Kidney epithelial cell (primary cell): ENCODE measurements around the gene CYLD. TPM values are rescaled to one million over a fixed set of nuclear protein-coding genes. Genes with fewer than 3 reads are reported as not detected.

Experiments
- DNase-seq: peaks from one replicate; pipeline ENCODE4 v3.0.0-alpha.2; 2010; ENCODE audit warnings: low read depth
- H3K27me3 ChIP-seq: 2 replicates; pipeline ENCODE4 v1.6.0; 2011; ENCODE audit warnings: low read length; ENCODE audit not compliant: control insufficient read depth, insufficient read depth
- H3K36me3 ChIP-seq: 2 replicates; pipeline ENCODE4 v1.5.1; 2011; ENCODE audit warnings: low read length; ENCODE audit not compliant: control insufficient read depth, insufficient read depth
- H3K4me3 ChIP-seq: 2 replicates; pipeline ENCODE4 v1.5.1; 2011; ENCODE audit warnings: low read depth, mild to moderate bottlenecking, control low read depth, low read length
- total RNA-seq: library from RNA; depleted of rRNA; stranded (reverse); fragments of >200 nt; gene quantifications from 2 replicates; pipeline ENCODE4 v1.2.3, GENCODE V29; 2015
- TF ChIP-seq, protein P1 (sequence below): IDR thresholded peaks from 2 replicates; pipeline ENCODE4 v1.5.1; 2011; ENCODE audit warnings: mild to moderate bottlenecking, moderate library complexity, low read length, control low read depth, inconsistent platforms; ENCODE audit not compliant: insufficient read depth, poor library complexity, severe bottlenecking

The CYLD gene
- total RNA-seq, 1 donor from 2014 or later = 21.5 TPM

GRCh38 chr16:50820225-50820624, 78.3 kb downstream of the CYLD start:
- Histone ChIP-seq H3K4me3 (no peak overlapping the region), H3K27me3 (peaks cover 2% of the 10 kb centered on the region), H3K36me3 (no peaks in the 10 kb centered on the region)
- no peak for DNase-seq
- TF ChIP-seq, protein P1, sequence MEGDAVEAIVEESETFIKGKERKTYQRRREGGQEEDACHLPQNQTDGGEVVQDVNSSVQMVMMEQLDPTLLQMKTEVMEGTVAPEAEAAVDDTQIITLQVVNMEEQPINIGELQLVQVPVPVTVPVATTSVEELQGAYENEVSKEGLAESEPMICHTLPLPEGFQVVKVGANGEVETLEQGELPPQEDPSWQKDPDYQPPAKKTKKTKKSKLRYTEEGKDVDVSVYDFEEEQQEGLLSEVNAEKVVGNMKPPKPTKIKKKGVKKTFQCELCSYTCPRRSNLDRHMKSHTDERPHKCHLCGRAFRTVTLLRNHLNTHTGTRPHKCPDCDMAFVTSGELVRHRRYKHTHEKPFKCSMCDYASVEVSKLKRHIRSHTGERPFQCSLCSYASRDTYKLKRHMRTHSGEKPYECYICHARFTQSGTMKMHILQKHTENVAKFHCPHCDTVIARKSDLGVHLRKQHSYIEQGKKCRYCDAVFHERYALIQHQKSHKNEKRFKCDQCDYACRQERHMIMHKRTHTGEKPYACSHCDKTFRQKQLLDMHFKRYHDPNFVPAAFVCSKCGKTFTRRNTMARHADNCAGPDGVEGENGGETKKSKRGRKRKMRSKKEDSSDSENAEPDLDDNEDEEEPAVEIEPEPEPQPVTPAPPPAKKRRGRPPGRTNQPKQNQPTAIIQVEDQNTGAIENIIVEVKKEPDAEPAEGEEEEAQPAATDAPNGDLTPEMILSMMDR = no peak

DNA sequence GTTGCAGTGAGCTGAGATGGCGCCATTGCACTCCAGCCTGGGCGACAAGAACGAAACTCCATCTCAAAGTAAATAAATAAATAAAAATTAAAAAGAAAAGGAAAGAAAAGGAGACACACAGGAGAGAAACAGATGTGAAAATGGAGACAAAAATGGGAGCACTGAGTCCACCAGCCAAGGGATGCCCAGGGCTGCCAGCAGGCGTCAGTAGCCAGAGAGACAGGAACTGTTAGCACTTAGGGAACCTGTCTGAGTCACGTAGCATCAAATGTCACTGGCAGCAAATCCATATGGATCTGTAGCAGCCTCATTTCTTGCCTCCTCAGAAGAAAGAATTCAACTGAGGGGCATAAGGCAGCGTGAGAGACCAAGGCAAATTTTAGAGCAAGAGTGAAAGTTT, 79.7 kb downstream of the CYLD start:
- no peak for DNase-seq
- TF ChIP-seq, protein P1 = no peak
- no peak overlapping the region for H3K4me3 ChIP-seq
- no peaks in the 10 kb centered on the region for H3K36me3 ChIP-seq
- H3K27me3 ChIP-seq = peaks cover 2% of the 10 kb centered on the region

DNA sequence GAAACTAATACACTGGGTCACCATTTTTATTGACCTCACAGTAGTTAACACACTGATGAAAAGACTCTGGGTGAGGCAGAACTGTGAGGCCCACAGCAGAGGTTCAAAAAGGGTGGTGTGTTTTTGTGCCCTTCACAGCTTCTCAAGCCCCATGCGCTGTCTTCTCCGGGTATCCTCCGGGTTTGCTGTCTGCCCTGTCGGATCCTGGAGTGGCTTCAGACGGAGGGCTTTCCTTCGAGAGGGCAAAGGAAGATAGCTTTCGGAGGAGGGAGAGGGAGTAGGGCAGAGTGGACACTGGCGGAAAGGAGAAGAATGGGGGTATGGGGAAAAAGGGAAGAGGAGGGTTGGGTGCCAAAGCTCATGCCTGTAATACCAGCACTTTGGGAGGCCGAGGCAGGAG, 80.8 kb downstream of the CYLD start:
- H3K27me3 ChIP-seq = peaks cover 2% of the 10 kb centered on the region
- H3K4me3 ChIP-seq = no peak overlapping the region
- no peak for DNase-seq
- TF ChIP-seq, protein P1 = no peak
- H3K36me3 ChIP-seq = no peaks in the 10 kb centered on the region

GRCh38 chr16:50826797-50827316, 85.0 kb downstream of the CYLD start:
- Histone ChIP-seq H3K27me3 (no peaks in the 10 kb centered on the region), H3K36me3 (no peaks in the 10 kb centered on the region), H3K4me3 (no peak overlapping the region)
- TF ChIP-seq, protein P1 = no peak
- DNase-seq = no peak

GRCh38 chr16:50828164-50828702, 86.3 kb downstream of the CYLD start:
- H3K4me3 ChIP-seq = no peak overlapping the region
- no peaks in the 10 kb centered on the region for H3K36me3 ChIP-seq
- TF ChIP-seq, protein P1 = no peak
- H3K27me3 ChIP-seq = no peaks in the 10 kb centered on the region
- no peak for DNase-seq

DNA sequence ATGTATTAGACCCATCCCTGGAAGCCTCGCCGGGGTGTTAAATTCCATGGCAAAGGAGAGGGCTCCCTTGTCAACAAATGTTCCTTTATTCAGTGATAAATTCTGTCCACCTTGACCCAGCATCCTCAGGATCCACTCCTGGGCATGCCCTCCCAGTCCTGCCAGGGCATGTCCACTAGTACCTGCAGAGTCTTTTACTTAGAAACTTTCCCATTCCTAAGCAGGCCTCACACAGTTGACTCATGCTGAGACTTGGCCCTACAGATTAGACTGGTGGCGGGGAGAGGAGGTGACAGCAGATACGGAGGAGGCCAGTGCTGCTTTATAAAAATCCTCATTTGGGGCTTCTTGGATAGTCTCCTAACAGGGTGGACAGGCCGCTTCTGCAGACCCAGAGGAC, 88.8 kb downstream of the CYLD start:
- Histone ChIP-seq H3K36me3 (no peaks in the 10 kb centered on the region), H3K27me3 (no peaks in the 10 kb centered on the region), H3K4me3 (no peak overlapping the region)
- DNase-seq = no peak
- TF ChIP-seq, protein P1 = no peak
